ENCODE data around the gene MORF4L2.

DNA sequence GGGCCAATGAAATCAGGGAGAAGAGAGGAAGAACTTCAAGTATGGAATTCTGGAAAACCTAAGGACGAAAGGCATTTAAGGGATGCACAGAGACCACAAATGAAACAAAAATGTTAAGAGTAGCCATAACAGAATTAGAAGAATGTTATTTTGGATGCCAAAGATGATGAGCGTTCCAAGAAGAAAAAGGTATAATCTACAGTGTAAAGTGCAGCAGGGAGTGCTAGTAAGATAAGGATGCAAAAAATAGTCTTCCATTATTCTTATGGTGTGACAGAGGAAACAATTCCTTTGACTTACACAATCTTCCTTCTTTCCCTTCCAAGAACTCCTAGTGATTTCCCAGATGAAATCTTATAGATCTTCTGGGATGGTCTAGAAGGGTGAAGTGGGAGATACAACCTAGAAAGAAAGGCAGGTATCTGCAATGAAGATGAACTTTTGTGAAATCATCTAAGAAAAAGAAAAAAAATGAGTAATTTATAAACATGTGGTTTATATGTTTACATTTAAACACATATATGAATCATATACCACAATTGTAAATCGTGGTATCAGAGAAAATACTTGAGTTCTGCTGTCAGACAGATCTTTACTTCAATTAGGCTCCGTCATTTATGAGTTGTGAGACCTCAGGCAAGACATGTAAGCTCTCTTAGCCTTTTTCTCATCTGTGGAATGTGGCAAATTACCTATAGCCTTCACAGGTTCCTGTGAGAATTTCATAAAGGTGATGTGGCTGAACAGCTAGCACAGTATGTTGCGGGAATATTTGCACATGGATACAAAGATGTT lies 8.1 kb downstream of the MORF4L2 start:
- no peak for TF ChIP-seq POLR2A (IDR thresholded peaks at IDR 0.05; ENCODE audit: low read depth, low read length)
- TF ChIP-seq POLR2AphosphoS5 (IDR thresholded peaks at IDR 0.05; ENCODE audit: low read depth, low read length): no peak

All from GM12891 (cell line).